T-helper 17 cell (primary cell): Measurements from ENCODE around the gene P2RX7. TPM values are rescaled to one million over a fixed set of nuclear protein-coding genes. Genes with fewer than 3 reads are reported as not detected.

Experiments used
- ATAC-seq: fragments of 150-1000 bp; cut with Tn5 transposase; 2 replicates; pipeline ENCODE4 v1.10.0; 2021; ENCODE audit warnings: mild to moderate bottlenecking, moderate library complexity
- DNase-seq, 3 donors: peaks; one replicate each; pipeline versions ENCODE4 v3.0.0 to v3.0.0-alpha.2; 2020 to 2021
- H3K9me3 ChIP-seq: one replicate; pipeline ENCODE4 v1.7.0; 2013; ENCODE audit warnings: low read length, mild to moderate bottlenecking; ENCODE audit not compliant: control insufficient read depth, poor library complexity, severe bottlenecking
- H3K27ac Mint-ChIP-seq: one replicate; pipeline ENCODE4 v1.8.0; 2022; ENCODE audit warnings: mild to moderate bottlenecking, moderate library complexity, mixed read lengths
- H3K27me3 Mint-ChIP-seq: one replicate; pipeline ENCODE4 v1.8.0; 2022; ENCODE audit warnings: mixed read lengths
- H3K36me3 Mint-ChIP-seq: one replicate; pipeline ENCODE4 v1.8.0; 2022; ENCODE audit warnings: low read depth, mixed read lengths
- H3K4me1 Mint-ChIP-seq: one replicate; pipeline ENCODE4 v1.8.0; 2022; ENCODE audit warnings: mild to moderate bottlenecking, mixed read lengths
- H3K4me3 Mint-ChIP-seq: one replicate; pipeline ENCODE4 v1.8.0; 2022; ENCODE audit warnings: mild to moderate bottlenecking, moderate library complexity, mixed read lengths
- total RNA-seq, 4 donors: library from RNA in 2 of 4; stranded (reverse) in 2 of 4; gene quantifications; one replicate each; pipeline ENCODE4 v1.2.3 and lab custom pipeline; 2022 to 2026

The P2RX7 gene
- total RNA-seq, 2 donors from 2014 or later = 6.3 to 10.4 TPM

GRCh38 chr12:121230538-121230907 is 97.8 kb downstream of the P2RX7 start:
- no peaks in the 10 kb centered on the region for H3K27me3 Mint-ChIP-seq
- H3K27ac Mint-ChIP-seq = peak overlapping the region; percentile 56
- H3K36me3 Mint-ChIP-seq = peaks cover 2% of the 10 kb centered on the region
- no peak for DNase-seq
- peak overlapping the region; percentile 36 for H3K4me3 Mint-ChIP-seq
- no peak for ATAC-seq
- H3K9me3 ChIP-seq = no peaks in the 10 kb centered on the region
- H3K4me1 Mint-ChIP-seq = peaks cover 9% of the 10 kb centered on the region

- peak overlapping the region; percentile 5 for H3K4me3 Mint-ChIP-seq
Measured at GRCh38 chr12:121232163-121232562, 99.5 kb downstream of the P2RX7 start.

GRCh38 chr12:121232977-121233627 is 100.4 kb downstream of the P2RX7 start:
- H3K4me3 Mint-ChIP-seq = no peak overlapping the region
- no peaks in the 10 kb centered on the region for H3K9me3 ChIP-seq
- peaks cover 2% of the 10 kb centered on the region for H3K36me3 Mint-ChIP-seq
- DNase-seq = no peak
- H3K27me3 Mint-ChIP-seq = no peaks in the 10 kb centered on the region
- H3K27ac Mint-ChIP-seq = peak overlapping the region; percentile 9
- no peaks in the 10 kb centered on the region for H3K4me1 Mint-ChIP-seq
- no peak for ATAC-seq

More at GRCh38 chr12:121232163-121232562, 99.5 kb downstream of the P2RX7 start:
- no peaks in the 10 kb centered on the region for H3K27me3 Mint-ChIP-seq
- ATAC-seq (no peak), DNase-seq (no peak)
- H3K9me3 ChIP-seq = no peaks in the 10 kb centered on the region
- H3K4me1 Mint-ChIP-seq = peaks cover 5% of the 10 kb centered on the region
- peaks cover 2% of the 10 kb centered on the region for H3K36me3 Mint-ChIP-seq
- H3K27ac Mint-ChIP-seq = peak overlapping the region; percentile 9

GRCh38 chr12:121233628-121234020 is 100.9 kb downstream of the P2RX7 start:
- Mint-ChIP-seq H3K4me1 (no peaks in the 10 kb centered on the region), H3K27me3 (no peaks in the 10 kb centered on the region), H3K4me3 (no peak overlapping the region), H3K27ac (no peak overlapping the region), H3K36me3 (peaks cover 2% of the 10 kb centered on the region)
- no peak for ATAC-seq
- DNase-seq = no peak
- H3K9me3 ChIP-seq = no peaks in the 10 kb centered on the region

GRCh38 chr12:121236776-121237175 is 104.1 kb downstream of the P2RX7 start:
- Mint-ChIP-seq H3K27me3 (no peaks in the 10 kb centered on the region), H3K36me3 (peaks cover 2% of the 10 kb centered on the region), H3K4me3 (no peak overlapping the region), H3K27ac (peak overlapping the region; percentile 34), H3K4me1 (peaks cover 27% of the 10 kb centered on the region)
- ATAC-seq (no peak), DNase-seq (no peak)
- no peaks in the 10 kb centered on the region for H3K9me3 ChIP-seq

GRCh38 chr12:121237415-121237814 is 104.7 kb downstream of the P2RX7 start:
- Mint-ChIP-seq H3K27ac (peak overlapping the region; percentile 100), H3K4me3 (no peak overlapping the region), H3K36me3 (peaks cover 2% of the 10 kb centered on the region)

More at GRCh38 chr12:121237415-121237814, 104.7 kb downstream of the P2RX7 start:
- ATAC-seq (no peak), DNase-seq (no peak)
- no peaks in the 10 kb centered on the region for H3K27me3 Mint-ChIP-seq
- no peaks in the 10 kb centered on the region for H3K9me3 ChIP-seq
- peaks cover 29% of the 10 kb centered on the region for H3K4me1 Mint-ChIP-seq

Other genes starting within 250 kb of the P2RX7 start
- gene SPPL3, start 228.5 kb upstream of the P2RX7 start, total RNA-seq = 10 to 100 TPM; 44.6 to 60.7 TPM
- not detected for gene HNF1A, start 154.3 kb upstream of the P2RX7 start, total RNA-seq
- gene C12orf43, start 116.4 kb upstream of the P2RX7 start, total RNA-seq = 10 to 100 TPM; 16.1 to 17.3 TPM
- 10 to 100 TPM; 18.8 to 30.3 TPM for gene OASL, start 93.6 kb upstream of the P2RX7 start, total RNA-seq
- 10 to 100 TPM; 42.8 to 53.5 TPM for gene P2RX4, start 77.3 kb downstream of the P2RX7 start, total RNA-seq
- 10 to 100 TPM; 12.5 to 15.8 TPM for gene CAMKK2, start 163.8 kb downstream of the P2RX7 start, total RNA-seq
- gene ANAPC5, start 219.5 kb downstream of the P2RX7 start, total RNA-seq = 100 to 1,000 TPM; 107 to 130 TPM